ENCODE measurements around the gene DCC.

The DCC gene

DNA sequence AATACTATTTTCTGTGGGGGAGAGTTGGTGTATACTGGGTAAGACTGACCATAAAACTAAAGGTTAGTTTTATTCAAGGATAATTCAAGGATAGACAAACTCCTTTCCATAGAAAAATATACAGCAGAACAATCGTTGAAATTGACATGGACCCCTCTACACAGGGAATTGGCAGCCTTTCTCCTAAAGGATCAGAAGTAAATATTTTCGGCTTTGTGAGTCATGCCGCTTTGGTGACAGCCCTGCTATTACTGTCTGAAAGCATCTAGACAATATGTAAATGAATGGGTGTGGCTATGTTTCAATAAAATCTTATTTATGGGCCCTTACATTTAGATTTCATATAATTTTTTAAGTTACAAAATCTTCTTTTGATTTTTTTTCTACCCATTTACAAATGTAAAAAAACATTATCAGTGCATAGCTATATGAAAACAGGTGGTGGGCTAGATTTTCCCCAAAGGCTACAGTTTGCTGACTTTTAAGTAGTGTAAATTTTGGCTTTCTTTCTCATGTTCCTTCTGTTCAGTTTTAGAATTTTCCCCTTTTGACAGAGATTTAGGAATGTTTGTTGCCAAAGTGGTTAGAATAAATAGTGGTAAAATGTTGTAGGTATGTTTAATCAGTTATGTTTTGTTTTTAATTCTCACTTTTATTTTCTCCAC is 270.6 kb downstream of the DCC start:
- Histone ChIP-seq H2AFZ (ENCODE audit: low read length) (no peak overlapping the region), H3F3A (ENCODE audit: low read depth) (no peaks in the 10 kb centered on the region), H3K4me3 (ENCODE audit: low read length, poor library complexity, severe bottlenecking) (no peak overlapping the region), H3K79me2 (ENCODE audit: insufficient read depth, low read length) (no peaks in the 10 kb centered on the region), H3K4me1 (ENCODE audit: insufficient read depth, low read length, poor library complexity, severe bottlenecking) (no peaks in the 10 kb centered on the region), H3K9me2 (replicated peaks; ENCODE audit: low read depth, low read length) (no peaks in the 10 kb centered on the region), H3K9ac (ENCODE audit: low read depth, low read length, poor library complexity, severe bottlenecking) (no peak overlapping the region), H3K36me3 (ENCODE audit: insufficient read depth, low read length) (no peaks in the 10 kb centered on the region), H3K4me2 (ENCODE audit: low read depth, low read length, poor library complexity, severe bottlenecking) (no peak overlapping the region), H3K27me3 (ENCODE audit: insufficient read depth, low read length, poor library complexity, severe bottlenecking) (no peaks in the 10 kb centered on the region), H3K9me3 (ENCODE audit: insufficient read depth, low read depth, low read length) (no peaks in the 10 kb centered on the region), H4K20me1 (ENCODE audit: insufficient read depth, low read length, poor library complexity, severe bottlenecking) (no peaks in the 10 kb centered on the region)
- TF ChIP-seq EZH2phosphoT487 (IDR thresholded peaks at IDR 0.05; ENCODE audit: borderline replicate concordance): no peak
- TF ChIP-seq, protein P1, sequence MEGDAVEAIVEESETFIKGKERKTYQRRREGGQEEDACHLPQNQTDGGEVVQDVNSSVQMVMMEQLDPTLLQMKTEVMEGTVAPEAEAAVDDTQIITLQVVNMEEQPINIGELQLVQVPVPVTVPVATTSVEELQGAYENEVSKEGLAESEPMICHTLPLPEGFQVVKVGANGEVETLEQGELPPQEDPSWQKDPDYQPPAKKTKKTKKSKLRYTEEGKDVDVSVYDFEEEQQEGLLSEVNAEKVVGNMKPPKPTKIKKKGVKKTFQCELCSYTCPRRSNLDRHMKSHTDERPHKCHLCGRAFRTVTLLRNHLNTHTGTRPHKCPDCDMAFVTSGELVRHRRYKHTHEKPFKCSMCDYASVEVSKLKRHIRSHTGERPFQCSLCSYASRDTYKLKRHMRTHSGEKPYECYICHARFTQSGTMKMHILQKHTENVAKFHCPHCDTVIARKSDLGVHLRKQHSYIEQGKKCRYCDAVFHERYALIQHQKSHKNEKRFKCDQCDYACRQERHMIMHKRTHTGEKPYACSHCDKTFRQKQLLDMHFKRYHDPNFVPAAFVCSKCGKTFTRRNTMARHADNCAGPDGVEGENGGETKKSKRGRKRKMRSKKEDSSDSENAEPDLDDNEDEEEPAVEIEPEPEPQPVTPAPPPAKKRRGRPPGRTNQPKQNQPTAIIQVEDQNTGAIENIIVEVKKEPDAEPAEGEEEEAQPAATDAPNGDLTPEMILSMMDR (conservative IDR thresholded peaks at IDR 0.05; ENCODE audit: low read length): no peak

DNA sequence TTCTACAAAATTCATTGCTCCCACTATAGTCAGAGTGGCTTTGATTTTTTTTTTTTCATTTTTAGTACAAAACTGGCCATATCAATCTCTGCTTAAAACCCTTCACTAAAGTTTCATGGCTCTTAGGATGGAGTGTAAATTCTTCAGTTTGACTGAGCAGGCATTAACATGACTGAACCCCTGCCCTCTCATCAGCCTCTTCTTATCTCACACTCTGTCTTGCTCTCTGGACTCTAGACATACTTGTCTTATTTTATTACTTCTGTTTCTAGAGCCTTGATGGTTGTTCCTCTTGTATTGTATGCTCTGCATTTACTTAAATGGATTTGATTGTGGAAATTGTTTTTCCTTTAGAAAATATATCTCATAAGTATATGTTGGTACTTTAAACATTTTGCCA is 272.4 kb downstream of the DCC start:
- H3K9ac ChIP-seq (ENCODE audit: low read depth, low read length, poor library complexity, severe bottlenecking): no peak overlapping the region
- H3F3A ChIP-seq (ENCODE audit: low read depth): no peaks in the 10 kb centered on the region
- H4K20me1 ChIP-seq (ENCODE audit: insufficient read depth, low read length, poor library complexity, severe bottlenecking): no peaks in the 10 kb centered on the region
- no peak overlapping the region for H2AFZ ChIP-seq (ENCODE audit: low read length)
- H3K4me3 ChIP-seq (ENCODE audit: low read length, poor library complexity, severe bottlenecking): no peak overlapping the region
- H3K4me2 ChIP-seq (ENCODE audit: low read depth, low read length, poor library complexity, severe bottlenecking): no peak overlapping the region
- H3K9me3 ChIP-seq (ENCODE audit: insufficient read depth, low read depth, low read length): no peaks in the 10 kb centered on the region
- H3K27me3 ChIP-seq (ENCODE audit: insufficient read depth, low read length, poor library complexity, severe bottlenecking): no peaks in the 10 kb centered on the region
- no peaks in the 10 kb centered on the region for H3K4me1 ChIP-seq (ENCODE audit: insufficient read depth, low read length, poor library complexity, severe bottlenecking)
- H3K9me2 ChIP-seq (replicated peaks; ENCODE audit: low read depth, low read length): no peaks in the 10 kb centered on the region
- H3K79me2 ChIP-seq (ENCODE audit: insufficient read depth, low read length): no peaks in the 10 kb centered on the region
- no peaks in the 10 kb centered on the region for H3K36me3 ChIP-seq (ENCODE audit: insufficient read depth, low read length)
- TF ChIP-seq, protein P1 (conservative IDR thresholded peaks at IDR 0.05; ENCODE audit: low read length): no peak
- no peak for TF ChIP-seq EZH2phosphoT487 (IDR thresholded peaks at IDR 0.05; ENCODE audit: borderline replicate concordance)

DNA sequence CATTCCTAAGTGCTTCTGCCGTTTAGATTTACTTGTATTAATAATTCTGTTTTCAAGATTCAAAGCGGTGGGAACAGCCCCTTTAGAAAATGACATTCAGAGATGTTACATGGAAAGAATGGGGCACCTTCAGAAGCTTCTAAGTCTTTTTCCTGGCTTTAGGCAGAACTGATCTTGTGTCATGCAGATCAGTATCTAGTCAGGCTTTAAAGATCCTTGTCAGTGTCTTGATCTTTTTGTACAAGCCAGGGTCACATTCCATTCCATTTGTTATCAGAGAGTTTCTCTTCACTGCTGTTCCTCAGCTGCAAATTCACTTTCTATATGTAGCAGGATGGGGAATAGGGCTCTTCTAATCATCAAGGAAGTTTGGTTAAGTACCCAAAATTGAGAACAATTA is 275.3 kb downstream of the DCC start:
- TF ChIP-seq, protein P1 (conservative IDR thresholded peaks at IDR 0.05; ENCODE audit: low read length): no peak
- no peak for TF ChIP-seq EZH2phosphoT487 (IDR thresholded peaks at IDR 0.05; ENCODE audit: borderline replicate concordance)
- no peak overlapping the region for H2AFZ ChIP-seq (ENCODE audit: low read length)

More for the DNA sequence above, 275.3 kb downstream of the DCC start:
- H3K4me3 ChIP-seq (ENCODE audit: low read length, poor library complexity, severe bottlenecking): no peak overlapping the region
- H3K27me3 ChIP-seq (ENCODE audit: insufficient read depth, low read length, poor library complexity, severe bottlenecking): no peaks in the 10 kb centered on the region
- H3K9ac ChIP-seq (ENCODE audit: low read depth, low read length, poor library complexity, severe bottlenecking): no peak overlapping the region
- H3K4me2 ChIP-seq (ENCODE audit: low read depth, low read length, poor library complexity, severe bottlenecking): no peak overlapping the region
- no peaks in the 10 kb centered on the region for H3K4me1 ChIP-seq (ENCODE audit: insufficient read depth, low read length, poor library complexity, severe bottlenecking)
- no peaks in the 10 kb centered on the region for H3K9me2 ChIP-seq (replicated peaks; ENCODE audit: low read depth, low read length)
- H3K9me3 ChIP-seq (ENCODE audit: insufficient read depth, low read depth, low read length): no peaks in the 10 kb centered on the region
- no peaks in the 10 kb centered on the region for H3K79me2 ChIP-seq (ENCODE audit: insufficient read depth, low read length)
- H4K20me1 ChIP-seq (ENCODE audit: insufficient read depth, low read length, poor library complexity, severe bottlenecking): no peaks in the 10 kb centered on the region
- H3F3A ChIP-seq (ENCODE audit: low read depth): no peaks in the 10 kb centered on the region
- H3K36me3 ChIP-seq (ENCODE audit: insufficient read depth, low read length): no peaks in the 10 kb centered on the region

Data from Loucy (cell line).